ENCODE results near the gene AUTS2.

Gene AUTS2

GRCh38 chr7:70574970-70575799 lies 976.9 kb downstream of the AUTS2 start:
- no peak for TF ChIP-seq CTCF (IDR thresholded peaks at IDR 0.05; ENCODE audit: borderline replicate concordance, insufficient read depth, low read depth, low read length)
- H3K4me3 ChIP-seq (ENCODE audit: low read depth, low read length), result no peak overlapping the region

GRCh38 chr7:70577078-70577477 lies 978.8 kb downstream of the AUTS2 start:
- no peak overlapping the region for H3K4me3 ChIP-seq (ENCODE audit: low read depth, low read length)
- no peak for TF ChIP-seq CTCF (IDR thresholded peaks at IDR 0.05; ENCODE audit: borderline replicate concordance, insufficient read depth, low read depth, low read length)

GRCh38 chr7:70578131-70578530 lies 979.9 kb downstream of the AUTS2 start:
- H3K4me3 ChIP-seq (ENCODE audit: low read depth, low read length), result no peak overlapping the region
- TF ChIP-seq CTCF (IDR thresholded peaks at IDR 0.05; ENCODE audit: borderline replicate concordance, insufficient read depth, low read depth, low read length), result no peak

- H3K4me3 ChIP-seq (ENCODE audit: low read depth, low read length), result no peak overlapping the region
- no peak for TF ChIP-seq CTCF (IDR thresholded peaks at IDR 0.05; ENCODE audit: borderline replicate concordance, insufficient read depth, low read depth, low read length)
These were observed 981.3 kb downstream of the AUTS2 start for GRCh38 chr7:70579397-70580097.

GRCh38 chr7:70580161-70580560 lies 981.9 kb downstream of the AUTS2 start:
- no peak for TF ChIP-seq CTCF (IDR thresholded peaks at IDR 0.05; ENCODE audit: borderline replicate concordance, insufficient read depth, low read depth, low read length)

DNA sequence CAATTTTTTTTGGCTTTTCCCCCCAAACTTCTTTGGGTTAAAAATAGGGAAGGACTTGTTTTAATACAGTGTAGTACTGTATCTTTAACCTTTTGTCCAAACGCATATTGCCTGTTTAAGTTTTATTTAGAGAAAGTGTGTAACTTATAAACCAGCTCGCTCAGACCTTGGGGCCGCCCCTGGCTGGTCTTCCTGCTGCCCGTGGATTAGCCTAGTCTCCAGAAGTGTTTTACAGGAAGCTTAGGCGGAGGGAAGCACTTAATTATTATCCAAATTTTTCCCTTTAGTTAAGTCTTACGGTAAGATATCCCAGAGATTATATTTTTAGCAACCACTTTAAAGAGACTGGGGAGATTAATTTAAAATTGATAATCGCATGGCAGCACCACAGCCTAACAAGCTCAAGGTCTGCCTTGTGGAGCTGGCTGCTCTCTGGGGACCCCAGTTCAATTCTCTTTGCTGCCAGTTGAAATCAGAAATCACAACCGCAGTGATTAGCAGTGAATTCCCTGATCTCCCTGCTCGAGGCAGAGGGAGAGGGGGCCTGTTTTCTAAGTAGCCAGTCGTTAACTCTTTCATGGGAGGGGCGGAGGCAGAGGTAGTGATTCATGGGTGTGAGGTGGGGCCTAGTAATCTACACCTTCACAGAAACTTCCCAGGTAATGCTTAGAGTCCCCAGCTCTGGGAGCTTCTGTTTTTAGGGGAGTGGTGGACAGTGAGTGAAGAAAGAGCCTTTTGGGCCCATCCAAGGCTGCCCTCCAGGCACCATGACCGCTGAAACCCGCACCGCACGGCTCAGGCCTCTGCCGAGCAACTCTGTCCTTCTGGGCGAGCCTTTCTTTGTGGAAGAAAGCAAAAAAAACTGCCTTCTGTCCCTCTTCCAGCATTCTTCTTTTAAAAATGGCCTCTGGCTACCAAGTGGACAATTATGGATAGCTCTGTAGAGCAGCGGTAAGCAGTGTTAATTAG lies 984.9 kb downstream of the AUTS2 start:
- H3K4me3 ChIP-seq (ENCODE audit: low read depth, low read length), result no peak overlapping the region

More at GRCh38 chr7:70580161-70580560, 981.9 kb downstream of the AUTS2 start:
- H3K4me3 ChIP-seq (ENCODE audit: low read depth, low read length), result no peak overlapping the region

More for the DNA sequence above, 984.9 kb downstream of the AUTS2 start:
- no peak for TF ChIP-seq CTCF (IDR thresholded peaks at IDR 0.05; ENCODE audit: borderline replicate concordance, insufficient read depth, low read depth, low read length)

Measured in GM12875 (cell line).